CD4-positive, CD25-positive, alpha-beta regulatory T cell (primary cell): ENCODE data around the gene MRPL51. TPM values are rescaled to one million over a fixed set of nuclear protein-coding genes. Genes with fewer than 3 reads are reported as not detected.

ENCODE experiments used
- ATAC-seq, 2 donors: fragments of 150-1000 bp; cut with Tn5 transposase; one replicate each; pipeline ENCODE4 v1.10.0; 2021; ENCODE audit warnings: low read depth in 2 of 2, moderate number of reproducible peaks in 2 of 2, moderate library complexity in 1 of 2
- DNase-seq, 3 donors: peaks; one replicate each; pipeline versions ENCODE4 v3.0.0 to v3.0.0-alpha.2; 2012 to 2022; ENCODE audit warnings: mixed read lengths in 1 of 3
- H3K27ac ChIP-seq: one replicate; pipeline ENCODE4 v1.7.0; 2013; ENCODE audit warnings: mild to moderate bottlenecking, low read length; ENCODE audit not compliant: insufficient read depth, poor library complexity, severe bottlenecking
- H3K27me3 ChIP-seq: one replicate; pipeline ENCODE4 v1.7.0; 2013; ENCODE audit warnings: low read length; ENCODE audit not compliant: control insufficient read depth, insufficient read depth
- H3K36me3 ChIP-seq: one replicate; pipeline ENCODE4 v1.7.0; 2013; ENCODE audit warnings: mild to moderate bottlenecking, low read length, moderate library complexity; ENCODE audit not compliant: control insufficient read depth, insufficient read depth
- H3K4me1 ChIP-seq: 2 replicates; pipeline ENCODE4 v1.7.0; 2013; ENCODE audit warnings: mild to moderate bottlenecking, low read length; ENCODE audit not compliant: insufficient read depth, control insufficient read depth, poor library complexity, severe bottlenecking
- H3K4me3 ChIP-seq: one replicate; pipeline ENCODE4 v1.7.0; 2013; ENCODE audit warnings: low read depth, mild to moderate bottlenecking, low read length, moderate library complexity
- H3K9me3 ChIP-seq, 2 experiments: 1 replicate in 1 of 2; 2 replicates in 1 of 2; pipeline ENCODE4 v1.7.0; 2013; ENCODE audit warnings: low read length in 2 of 2, mild to moderate bottlenecking in 1 of 2, moderate library complexity in 1 of 2; ENCODE audit not compliant: control insufficient read depth in 2 of 2
- H3K27ac Mint-ChIP-seq, 3 donors: one replicate each; pipeline ENCODE4 v1.8.0; 2020 to 2022; ENCODE audit warnings: mild to moderate bottlenecking in 3 of 3, mixed read lengths in 3 of 3, moderate library complexity in 2 of 3
- H3K27me3 Mint-ChIP-seq: one replicate; pipeline ENCODE4 v1.8.0; 2022; ENCODE audit warnings: mild to moderate bottlenecking, mixed read lengths
- H3K36me3 Mint-ChIP-seq: one replicate; pipeline ENCODE4 v1.8.0; 2020; ENCODE audit warnings: mixed read lengths
- H3K4me1 Mint-ChIP-seq, 4 donors: one replicate each; pipeline ENCODE4 v1.8.0; 2020 to 2022; ENCODE audit warnings: mixed read lengths in 4 of 4, mild to moderate bottlenecking in 1 of 4
- H3K4me3 Mint-ChIP-seq, 4 donors: one replicate each; pipeline ENCODE4 v1.8.0; 2020 to 2022; ENCODE audit warnings: mild to moderate bottlenecking in 4 of 4, mixed read lengths in 4 of 4, moderate library complexity in 3 of 4
- H3K9me3 Mint-ChIP-seq, 7 donors: one replicate each; pipeline ENCODE4 v1.8.0; 2020 to 2022; ENCODE audit warnings: mixed read lengths in 7 of 7, mild to moderate bottlenecking in 3 of 7, moderate library complexity in 2 of 7
- polyA plus RNA-seq, 4 donors: library from polyadenylated mRNA; unstranded; fragments of 300-500 nt; fragmentation: Illumina TruSeq; gene quantifications; one replicate each; pipeline ENCODE4 v1.2.3, GENCODE V29; 2021
- total RNA-seq: library from RNA; stranded (reverse); gene quantifications from one replicate; pipeline ENCODE4 v1.2.3, GENCODE V29; 2022

The MRPL51 gene
- total and polyA plus RNA-seq, 5 donors from 2014 or later = 40.5 to 372 (median 245) TPM

GRCh38 chr12:6528539-6529235, 35.6 kb upstream of the MRPL51 start:
- DNase-seq = no peak
- no peak overlapping the region for H3K27ac Mint-ChIP-seq
- H3K4me3 ChIP-seq = no peak overlapping the region

DNA sequence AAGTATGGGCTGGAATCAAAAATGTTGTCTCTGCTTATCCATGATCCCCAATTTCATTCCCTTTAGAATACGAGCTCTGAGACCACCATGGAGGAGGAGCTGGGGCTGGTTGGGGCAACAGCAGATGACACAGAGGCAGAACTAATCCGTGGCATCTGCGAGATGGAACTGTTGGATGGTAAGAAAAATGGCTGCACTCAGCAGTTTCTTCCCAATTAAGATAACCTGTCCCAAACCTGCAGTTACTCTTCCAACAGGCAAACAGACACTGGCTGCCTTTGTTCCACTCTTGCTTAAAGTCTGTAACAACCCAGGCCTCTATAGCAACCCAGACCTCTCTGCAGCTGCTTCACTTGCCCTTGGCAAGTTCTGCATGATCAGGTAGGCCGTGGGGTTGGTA, 34.6 kb upstream of the MRPL51 start:
- H3K4me3 Mint-ChIP-seq = no peak overlapping the region
- H3K9me3 ChIP-seq = no peaks in the 10 kb centered on the region
- peaks cover 86% of the 10 kb centered on the region for H3K36me3 ChIP-seq
- H3K27me3 ChIP-seq = no peaks in the 10 kb centered on the region
- peaks cover 5 to 10% (median 9%) of the 10 kb centered on the region in 4 donors for H3K4me1 Mint-ChIP-seq
- no peak overlapping the region for H3K27ac Mint-ChIP-seq
- peaks cover 11% of the 10 kb centered on the region for H3K4me1 ChIP-seq
- H3K36me3 Mint-ChIP-seq = peaks cover 48% of the 10 kb centered on the region
- H3K27me3 Mint-ChIP-seq = no peaks in the 10 kb centered on the region
- H3K9me3 Mint-ChIP-seq = no peaks in the 10 kb centered on the region
- DNase-seq = no peak
- no peak overlapping the region for H3K27ac ChIP-seq
- no peak for ATAC-seq
- no peak overlapping the region for H3K4me3 ChIP-seq

More at GRCh38 chr12:6528539-6529235, 35.6 kb upstream of the MRPL51 start:
- Histone ChIP-seq H3K36me3 (peaks cover 76% of the 10 kb centered on the region), H3K27ac (no peak overlapping the region), H3K27me3 (no peaks in the 10 kb centered on the region), H3K4me1 (peaks cover 20% of the 10 kb centered on the region), H3K9me3 (no peaks in the 10 kb centered on the region)
- no peaks in the 10 kb centered on the region for H3K27me3 Mint-ChIP-seq
- H3K36me3 Mint-ChIP-seq = peaks cover 39% of the 10 kb centered on the region
- H3K9me3 Mint-ChIP-seq = no peaks in the 10 kb centered on the region
- peaks cover 6 to 19% (median 14%) of the 10 kb centered on the region in 4 donors for H3K4me1 Mint-ChIP-seq
- ATAC-seq = no peak
- no peak overlapping the region for H3K4me3 Mint-ChIP-seq

DNA sequence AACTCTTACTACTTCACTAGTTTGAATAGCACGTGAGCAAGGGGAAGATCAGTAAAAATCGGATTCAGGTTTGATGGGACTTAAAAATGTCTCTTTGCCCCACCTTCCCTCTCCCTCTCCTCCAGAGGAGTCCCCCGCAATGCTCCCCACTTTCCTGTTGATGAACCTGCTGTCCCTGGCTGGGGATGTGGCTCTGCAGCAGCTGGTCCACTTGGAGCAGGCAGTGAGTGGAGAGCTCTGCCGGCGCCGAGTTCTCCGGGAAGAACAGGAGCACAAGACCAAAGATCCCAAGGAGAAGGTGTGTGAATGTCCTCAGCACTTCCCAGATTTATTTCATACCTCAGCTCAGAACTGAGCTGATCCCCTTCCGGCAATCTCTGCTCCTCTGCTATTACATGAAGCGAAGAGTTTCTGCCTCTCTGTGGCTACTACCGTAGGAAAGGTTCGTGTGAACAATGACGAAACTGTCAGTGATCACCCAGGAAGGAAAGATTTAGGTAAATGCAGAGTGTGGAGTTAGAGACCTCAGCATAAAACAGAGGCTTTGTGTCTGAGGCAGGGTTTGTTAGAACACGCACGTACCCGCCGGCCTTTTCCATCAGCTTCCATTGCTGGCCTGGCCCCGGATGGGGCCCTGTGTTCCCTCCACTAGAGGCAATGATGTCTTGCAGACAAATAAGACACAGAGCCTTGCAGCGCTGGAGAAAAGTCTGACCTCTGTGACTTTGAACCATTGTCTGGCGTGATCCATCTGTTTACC, 33.9 kb upstream of the MRPL51 start:
- no peak for DNase-seq
- H3K36me3 Mint-ChIP-seq = peaks cover 52% of the 10 kb centered on the region
- H3K9me3 ChIP-seq = no peaks in the 10 kb centered on the region

DNA sequence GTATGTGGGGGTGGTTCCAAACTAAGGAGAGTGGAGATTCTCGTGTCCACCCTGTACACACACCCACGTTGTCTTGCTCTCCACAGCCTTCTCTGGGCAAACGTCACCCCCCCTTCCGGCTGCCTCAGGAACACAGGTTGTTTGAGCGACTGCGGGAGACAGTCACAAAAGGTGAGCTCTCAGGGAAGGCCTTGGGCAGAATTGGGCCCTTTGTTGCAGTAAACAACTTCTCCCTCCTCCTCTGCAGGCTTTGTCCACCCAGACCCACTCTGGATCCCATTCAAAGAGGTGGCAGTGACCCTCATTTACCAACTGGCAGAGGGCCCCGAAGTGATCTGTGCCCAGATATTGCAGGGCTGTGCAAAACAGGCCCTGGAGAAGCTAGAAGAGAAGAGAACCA, 33.1 kb upstream of the MRPL51 start:
- no peak overlapping the region for H3K27ac Mint-ChIP-seq

More for the DNA sequence above, 33.9 kb upstream of the MRPL51 start:
- H3K4me1 ChIP-seq = peaks cover 3% of the 10 kb centered on the region
- no peak overlapping the region for H3K4me3 ChIP-seq
- Mint-ChIP-seq H3K4me3 (no peak overlapping the region), H3K27ac (no peak overlapping the region), H3K27me3 (no peaks in the 10 kb centered on the region), H3K4me1 (peaks cover 0 to 5% (median under 1%) of the 10 kb centered on the region in 4 donors), H3K9me3 (no peaks in the 10 kb centered on the region)
- H3K36me3 ChIP-seq = peaks cover 94% of the 10 kb centered on the region
- no peaks in the 10 kb centered on the region for H3K27me3 ChIP-seq
- no peak overlapping the region for H3K27ac ChIP-seq
- ATAC-seq = no peak

DNA sequence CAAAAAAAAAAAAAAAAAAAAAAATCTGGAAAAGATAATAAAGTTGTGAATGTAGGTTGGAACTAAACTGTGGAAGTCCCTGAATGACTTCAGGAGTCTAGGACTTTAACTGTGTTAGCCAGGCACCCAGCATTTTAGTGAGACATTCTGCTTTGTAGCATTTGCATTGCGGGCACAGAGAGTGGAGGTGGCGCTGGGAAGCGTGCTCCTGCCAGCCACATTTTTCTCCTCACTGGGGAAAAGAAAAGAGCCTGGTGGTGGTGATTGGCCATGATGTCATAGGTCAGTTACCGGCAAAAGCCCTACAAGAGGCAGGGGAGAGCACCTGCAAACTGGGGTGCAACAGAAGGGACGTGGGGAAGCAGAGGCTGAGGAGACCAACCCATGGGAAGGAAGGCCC, 31.6 kb upstream of the MRPL51 start:
- Mint-ChIP-seq H3K4me3 (no peak overlapping the region), H3K27me3 (no peaks in the 10 kb centered on the region), H3K27ac (no peak overlapping the region)

More for the DNA sequence above, 33.1 kb upstream of the MRPL51 start:
- DNase-seq (no peak), ATAC-seq (no peak)
- H3K27me3 Mint-ChIP-seq = no peaks in the 10 kb centered on the region
- peak overlapping the region in 1 of 4 donors; percentile 27 for H3K4me3 Mint-ChIP-seq
- Histone ChIP-seq H3K4me3 (no peak overlapping the region), H3K27ac (no peak overlapping the region), H3K9me3 (no peaks in the 10 kb centered on the region), H3K27me3 (no peaks in the 10 kb centered on the region), H3K4me1 (no peaks in the 10 kb centered on the region), H3K36me3 (peaks cover 98% of the 10 kb centered on the region)
- peaks cover 51% of the 10 kb centered on the region for H3K36me3 Mint-ChIP-seq
- peaks cover 0 to 5% (median 0%) of the 10 kb centered on the region in 4 donors for H3K4me1 Mint-ChIP-seq
- no peaks in the 10 kb centered on the region for H3K9me3 Mint-ChIP-seq

DNA sequence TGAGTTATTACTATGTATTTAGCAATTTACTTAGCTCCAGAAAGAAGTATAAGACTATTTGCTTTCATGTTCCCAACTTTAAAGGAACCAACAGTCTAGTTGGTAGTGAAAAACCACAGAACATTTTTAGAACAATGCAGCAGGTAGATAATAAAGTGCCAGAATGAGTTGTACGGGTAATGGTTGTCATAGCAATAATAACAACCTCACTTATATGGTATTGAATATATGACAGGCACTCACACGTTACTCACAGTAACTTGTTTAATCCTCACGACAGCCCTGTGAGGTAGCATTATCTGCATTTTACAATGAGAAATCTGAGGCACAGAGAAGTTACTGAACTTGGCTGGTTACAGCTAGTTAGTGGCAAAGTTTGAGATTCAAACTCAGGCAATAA, 30.6 kb upstream of the MRPL51 start:
- H3K36me3 Mint-ChIP-seq = peaks cover 44% of the 10 kb centered on the region
- no peak overlapping the region for H3K4me3 Mint-ChIP-seq
- no peaks in the 10 kb centered on the region for H3K9me3 ChIP-seq
- ATAC-seq = peak in 1 of 2 donors; percentile 53
- DNase-seq = no peak
- no peaks in the 10 kb centered on the region for H3K27me3 ChIP-seq
- H3K4me3 ChIP-seq = no peak overlapping the region
- no peaks in the 10 kb centered on the region for H3K27me3 Mint-ChIP-seq
- H3K36me3 ChIP-seq = peaks cover 94% of the 10 kb centered on the region
- peaks cover 0 to 5% (median 0%) of the 10 kb centered on the region in 4 donors for H3K4me1 Mint-ChIP-seq
- H3K27ac Mint-ChIP-seq = peak overlapping the region in 2 of 3 donors; percentile 82 to 90
- H3K4me1 ChIP-seq = no peaks in the 10 kb centered on the region
- H3K9me3 Mint-ChIP-seq = no peaks in the 10 kb centered on the region
- H3K27ac ChIP-seq = no peak overlapping the region

More for the DNA sequence above, 31.6 kb upstream of the MRPL51 start:
- no peaks in the 10 kb centered on the region for H3K4me1 ChIP-seq
- H3K4me3 ChIP-seq = no peak overlapping the region
- peaks cover 0 to 5% (median 0%) of the 10 kb centered on the region in 4 donors for H3K4me1 Mint-ChIP-seq
- DNase-seq (no peak), ATAC-seq (no peak)
- H3K27ac ChIP-seq = no peak overlapping the region
- peaks cover 44% of the 10 kb centered on the region for H3K36me3 Mint-ChIP-seq
- peaks cover 96% of the 10 kb centered on the region for H3K36me3 ChIP-seq
- H3K9me3 ChIP-seq = no peaks in the 10 kb centered on the region
- no peaks in the 10 kb centered on the region for H3K27me3 ChIP-seq
- H3K9me3 Mint-ChIP-seq = no peaks in the 10 kb centered on the region

- Histone ChIP-seq H3K9me3 (no peaks in the 10 kb centered on the region), H3K36me3 (peaks cover 86% of the 10 kb centered on the region), H3K27ac (no peak overlapping the region), H3K4me3 (no peak overlapping the region), H3K27me3 (no peaks in the 10 kb centered on the region), H3K4me1 (no peaks in the 10 kb centered on the region)
- DNase-seq (no peak), ATAC-seq (no peak)
- H3K4me1 Mint-ChIP-seq = peaks cover 0 to 5% (median 0%) of the 10 kb centered on the region in 4 donors
- no peaks in the 10 kb centered on the region for H3K9me3 Mint-ChIP-seq
- H3K27me3 Mint-ChIP-seq = no peaks in the 10 kb centered on the region
- peaks cover 48% of the 10 kb centered on the region for H3K36me3 Mint-ChIP-seq
- H3K4me3 Mint-ChIP-seq = no peak overlapping the region
- peak overlapping the region in 1 of 3 donors; percentile 84 for H3K27ac Mint-ChIP-seq
Observed at GRCh38 chr12:6522193-6522592, 29.1 kb upstream of the MRPL51 start.
